Tibial artery (tissue), 4 donors: ENCODE data around the gene GSG1L.

Experiments used
- DNase-seq, 2 donors: peaks; one replicate each; pipeline ENCODE4 v3.0.0-alpha.2; 2019
- H3K27ac ChIP-seq, 2 donors: fragments of 200-600 bp; sonication (generic) in 1 of 2; 1 replicate in 1 of 2; 2 replicates in 1 of 2; pipeline ENCODE4 v1.5.1; 2018 to 2019; ENCODE audit warnings: mild to moderate bottlenecking in 1 of 2
- H3K27me3 ChIP-seq, 2 donors: fragments of 200-600 bp; sonication (generic) in 1 of 2; one replicate each; pipeline versions ENCODE4 v1.5.1 to v1.6.0; 2016 to 2019
- H3K36me3 ChIP-seq, 3 donors: fragments of 200-600 bp; sonication (generic) in 2 of 3; one replicate each; pipeline ENCODE4 v1.5.1; 2016 to 2019; ENCODE audit warnings: mild to moderate bottlenecking in 2 of 3
- H3K4me1 ChIP-seq, 4 donors: fragments of 200-600 bp; sonication (generic) in 2 of 4; 1 replicate in 3 of 4; 2 replicates in 1 of 4; pipeline ENCODE4 v1.5.1; 2016 to 2019
- H3K4me3 ChIP-seq, 2 donors: fragments of 200-600 bp; sonication (generic) in 1 of 2; 1 replicate in 1 of 2; 2 replicates in 1 of 2; pipeline ENCODE4 v1.5.1; 2018 to 2019; ENCODE audit warnings: mild to moderate bottlenecking in 2 of 2
- H3K9me3 ChIP-seq, 3 donors: fragments of 200-600 bp; sonication (generic) in 1 of 3; one replicate each; pipeline ENCODE4 v1.5.1; 2016 to 2019
- intact Hi-C: fragments of 100-400 bp; cut with DNase I; formaldehyde crosslinking; loops from one replicate; pipeline ENCODE4 v1.15.0; 2023; ENCODE audit warnings: low total_unique reads
- TF ChIP-seq, protein P1 (sequence below), 2 experiments: fragments of 200-600 bp in 1 of 2; fragments of 450-650 bp in 1 of 2; IDR thresholded peaks; one replicate each; pipeline ENCODE4 v1.5.1; 2017 to 2019; ENCODE audit warnings: antibody characterized with exemption in 2 of 2, mild to moderate bottlenecking in 1 of 2, moderate library complexity in 1 of 2

Gene GSG1L

DNA sequence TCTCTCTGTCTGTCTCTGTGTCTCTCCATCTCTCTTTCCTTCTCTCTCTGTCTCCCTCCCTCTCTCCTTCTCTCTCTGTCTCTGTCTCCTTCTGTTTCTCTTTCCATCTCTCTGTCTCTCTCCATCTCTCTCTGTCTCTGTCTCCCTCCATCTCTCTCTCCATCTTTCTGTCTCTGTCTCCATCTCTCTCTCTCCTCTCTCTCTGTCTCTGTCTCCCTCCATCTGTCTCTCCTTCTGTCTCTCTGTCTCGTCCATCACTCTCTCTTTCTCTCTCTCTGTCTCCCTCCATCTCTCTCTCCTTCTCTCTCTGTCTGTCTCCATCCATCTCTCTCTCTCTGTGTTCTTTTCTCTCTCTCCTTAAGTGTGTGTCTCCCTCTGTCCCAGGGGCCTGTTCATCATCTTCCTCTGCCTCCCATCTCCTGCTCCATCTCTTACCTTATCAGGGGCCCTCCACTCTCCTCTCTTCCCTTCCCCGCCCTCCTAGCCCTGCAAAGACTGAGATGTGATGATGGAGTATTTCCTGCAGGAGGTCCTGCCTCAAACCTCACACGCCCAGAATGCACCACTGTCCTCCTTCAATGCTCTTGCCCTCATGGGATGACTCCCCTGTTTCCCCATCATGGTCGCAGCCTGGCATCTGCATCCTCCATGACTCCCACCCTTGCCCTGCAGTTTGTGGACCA, 193.3 kb downstream of the GSG1L start:
- H3K36me3 ChIP-seq, result no peaks in the 10 kb centered on the region
- H3K27me3 ChIP-seq, result no peaks in the 10 kb centered on the region
- no peak overlapping the region for H3K4me3 ChIP-seq
- H3K27ac ChIP-seq, result no peak overlapping the region
- H3K4me1 ChIP-seq, result no peaks in the 10 kb centered on the region
- DNase-seq, result no peak
- TF ChIP-seq, protein P1, sequence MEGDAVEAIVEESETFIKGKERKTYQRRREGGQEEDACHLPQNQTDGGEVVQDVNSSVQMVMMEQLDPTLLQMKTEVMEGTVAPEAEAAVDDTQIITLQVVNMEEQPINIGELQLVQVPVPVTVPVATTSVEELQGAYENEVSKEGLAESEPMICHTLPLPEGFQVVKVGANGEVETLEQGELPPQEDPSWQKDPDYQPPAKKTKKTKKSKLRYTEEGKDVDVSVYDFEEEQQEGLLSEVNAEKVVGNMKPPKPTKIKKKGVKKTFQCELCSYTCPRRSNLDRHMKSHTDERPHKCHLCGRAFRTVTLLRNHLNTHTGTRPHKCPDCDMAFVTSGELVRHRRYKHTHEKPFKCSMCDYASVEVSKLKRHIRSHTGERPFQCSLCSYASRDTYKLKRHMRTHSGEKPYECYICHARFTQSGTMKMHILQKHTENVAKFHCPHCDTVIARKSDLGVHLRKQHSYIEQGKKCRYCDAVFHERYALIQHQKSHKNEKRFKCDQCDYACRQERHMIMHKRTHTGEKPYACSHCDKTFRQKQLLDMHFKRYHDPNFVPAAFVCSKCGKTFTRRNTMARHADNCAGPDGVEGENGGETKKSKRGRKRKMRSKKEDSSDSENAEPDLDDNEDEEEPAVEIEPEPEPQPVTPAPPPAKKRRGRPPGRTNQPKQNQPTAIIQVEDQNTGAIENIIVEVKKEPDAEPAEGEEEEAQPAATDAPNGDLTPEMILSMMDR (IDR thresholded peaks at IDR 0.05), result no peak
- H3K9me3 ChIP-seq, result peaks cover 0 to 27% (median 23%) of the 10 kb centered on the region in 3 donors
- intact Hi-C loops, result no loop called here

DNA sequence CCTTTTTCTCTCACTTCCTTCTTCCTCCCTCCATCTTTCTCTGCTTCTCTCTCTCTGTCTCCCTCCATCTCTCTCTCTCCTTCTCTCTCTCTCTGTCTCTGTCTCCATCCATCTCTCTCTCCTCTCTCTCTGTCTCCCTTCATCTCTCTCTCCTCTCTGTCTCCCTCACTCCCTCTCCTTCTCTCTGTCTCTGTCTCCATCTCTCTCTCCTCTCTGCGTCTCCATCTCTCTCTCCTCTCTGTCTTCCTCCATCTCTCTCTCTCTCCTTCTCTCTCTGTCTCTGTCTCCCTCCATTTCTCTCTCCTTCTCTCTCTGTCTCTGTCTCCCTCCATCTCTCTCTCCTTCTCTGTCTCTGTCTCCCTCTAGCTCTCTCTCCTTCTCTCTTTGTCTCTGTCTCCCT, 194.1 kb downstream of the GSG1L start:
- Histone ChIP-seq H3K27ac (no peak overlapping the region), H3K4me1 (no peaks in the 10 kb centered on the region), H3K36me3 (no peaks in the 10 kb centered on the region), H3K4me3 (no peak overlapping the region), H3K9me3 (peaks cover 0 to 27% (median 15%) of the 10 kb centered on the region in 3 donors), H3K27me3 (no peaks in the 10 kb centered on the region)
- DNase-seq, result no peak
- intact Hi-C loops, result no loop called here
- TF ChIP-seq, protein P1 (IDR thresholded peaks at IDR 0.05), result no peak

DNA sequence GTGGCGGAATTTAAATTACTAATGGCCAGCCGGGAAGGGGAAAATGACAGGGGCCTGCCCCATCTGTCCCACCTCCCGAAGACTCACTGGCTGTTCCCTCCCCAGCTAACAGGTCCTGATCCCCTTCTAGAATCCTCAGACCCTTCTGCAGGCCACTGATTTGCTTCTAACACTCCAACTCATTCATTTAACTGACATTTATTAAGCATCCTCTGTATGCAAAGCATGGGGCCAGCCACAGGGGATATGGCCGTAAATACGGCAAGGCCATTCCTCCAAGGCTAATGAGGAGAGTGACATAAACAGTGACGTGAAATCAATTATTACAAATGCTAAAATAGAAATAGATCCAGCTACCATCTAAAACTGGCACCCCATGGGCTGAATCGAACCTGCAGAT, 195.3 kb downstream of the GSG1L start:
- no peak for DNase-seq
- TF ChIP-seq, protein P1 (IDR thresholded peaks at IDR 0.05), result no peak
- H3K36me3 ChIP-seq, result no peaks in the 10 kb centered on the region
- intact Hi-C loops, result no loop called here
- H3K4me3 ChIP-seq, result no peak overlapping the region
- H3K27me3 ChIP-seq, result no peaks in the 10 kb centered on the region
- no peak overlapping the region for H3K27ac ChIP-seq
- peaks cover 2 to 35% (median 22%) of the 10 kb centered on the region in 3 donors for H3K9me3 ChIP-seq
- H3K4me1 ChIP-seq, result no peaks in the 10 kb centered on the region

DNA sequence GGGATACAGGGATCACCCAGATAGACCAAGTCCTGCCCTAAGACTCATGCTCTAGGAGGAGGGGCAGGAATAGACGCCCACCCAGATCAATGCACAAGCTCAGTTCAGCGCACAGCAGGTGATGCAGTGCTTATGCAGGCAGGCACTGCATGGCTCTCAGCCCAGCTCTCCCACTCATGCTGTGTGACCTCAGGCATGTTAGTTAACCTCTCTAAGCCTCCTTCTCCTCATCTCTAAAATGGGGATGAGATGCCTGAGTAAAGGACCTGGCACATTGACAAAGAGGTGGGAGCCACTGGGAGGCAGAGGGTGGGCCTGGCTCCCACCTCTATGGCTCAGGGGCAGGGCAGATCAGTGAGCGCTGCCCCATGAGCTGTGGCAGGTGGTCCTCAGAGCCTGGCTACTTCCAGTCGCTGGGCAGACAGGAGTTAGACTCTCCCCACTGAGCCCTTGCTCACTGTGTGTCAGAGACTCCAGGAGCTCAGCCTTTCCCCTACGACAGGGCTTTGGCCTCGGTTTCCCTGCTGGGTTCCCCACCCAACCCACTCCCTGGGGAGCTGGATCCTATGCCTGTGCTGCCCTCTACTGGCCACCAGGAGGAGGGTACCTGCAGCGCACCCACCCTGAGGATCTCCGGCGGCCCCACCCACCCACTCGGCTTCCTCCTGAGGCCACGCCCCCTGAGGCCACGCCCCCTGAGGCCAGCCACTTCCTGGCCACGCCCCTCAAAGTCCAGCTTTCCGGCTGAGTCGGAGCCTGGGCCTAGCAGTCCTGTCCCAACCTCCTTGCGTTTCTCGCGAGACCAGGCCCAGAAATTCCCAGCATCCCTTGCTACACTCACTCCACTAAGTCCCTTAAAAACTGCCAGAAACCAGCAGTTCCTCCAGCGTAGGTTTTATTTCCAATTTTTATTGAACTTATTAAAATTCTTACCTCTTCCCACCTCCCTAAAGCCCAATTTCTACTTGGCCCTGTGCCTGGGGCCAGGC, 196.1 kb downstream of the GSG1L start:
- no peak overlapping the region for H3K4me3 ChIP-seq
- peaks cover 5 to 39% (median 30%) of the 10 kb centered on the region in 3 donors for H3K9me3 ChIP-seq
- intact Hi-C loops, result no loop called here
- H3K27ac ChIP-seq, result no peak overlapping the region
- H3K36me3 ChIP-seq, result no peaks in the 10 kb centered on the region
- peak in 1 of 2 donors; percentile 23 for DNase-seq
- TF ChIP-seq, protein P1 (IDR thresholded peaks at IDR 0.05), result no peak
- H3K27me3 ChIP-seq, result no peaks in the 10 kb centered on the region
- H3K4me1 ChIP-seq, result no peaks in the 10 kb centered on the region

DNA sequence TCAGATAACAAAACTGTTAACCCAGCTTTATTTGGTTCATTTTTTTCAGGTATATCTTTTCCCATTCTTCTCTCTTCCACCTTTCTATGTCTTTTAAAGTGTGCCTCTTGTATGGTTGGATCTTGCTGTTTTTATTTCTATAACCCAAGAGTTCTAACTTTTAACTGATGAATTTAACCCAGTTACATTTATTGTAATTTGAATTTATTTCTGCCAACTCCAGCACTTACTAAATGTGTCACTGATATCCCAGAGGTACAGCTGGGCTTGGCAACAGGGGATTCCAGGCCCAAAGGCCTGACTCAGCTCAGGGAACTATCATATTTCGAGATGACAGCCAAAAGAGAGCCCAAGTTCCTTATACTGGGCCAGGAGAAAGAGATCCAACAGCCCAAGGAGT, 200.1 kb downstream of the GSG1L start:
- no peaks in the 10 kb centered on the region for H3K4me1 ChIP-seq
- no peaks in the 10 kb centered on the region for H3K36me3 ChIP-seq
- DNase-seq, result no peak
- H3K9me3 ChIP-seq, result peaks cover 5 to 44% (median 34%) of the 10 kb centered on the region in 3 donors
- no peak overlapping the region for H3K27ac ChIP-seq
- TF ChIP-seq, protein P1 (IDR thresholded peaks at IDR 0.05), result no peak
- intact Hi-C loops, result no loop called here
- no peak overlapping the region for H3K4me3 ChIP-seq
- no peaks in the 10 kb centered on the region for H3K27me3 ChIP-seq
